ENCODE results near the gene LMNTD2. TPM values are rescaled to one million over a fixed set of nuclear protein-coding genes. Genes with fewer than 3 reads are reported as not detected.

Gene LMNTD2
- total and polyA plus RNA-seq, 2 of the 13 experiments (the other 11 are each of a cell fraction or from before 2014, with no cell fraction given): 1.1 to 3.1 TPM

- TF ChIP-seq YEATS2 (CRISPR knock-in tag; IDR thresholded peaks at IDR 0.05; ENCODE audit: borderline replicate concordance): peak; percentile 52; the same call in 1 of the 2 replicates
- TF ChIP-seq MIXL1 (CRISPR knock-in tag; IDR thresholded peaks at IDR 0.05): peak; percentile 46; the same call in 1 of the 2 replicates
- TF ChIP-seq, protein P1, sequence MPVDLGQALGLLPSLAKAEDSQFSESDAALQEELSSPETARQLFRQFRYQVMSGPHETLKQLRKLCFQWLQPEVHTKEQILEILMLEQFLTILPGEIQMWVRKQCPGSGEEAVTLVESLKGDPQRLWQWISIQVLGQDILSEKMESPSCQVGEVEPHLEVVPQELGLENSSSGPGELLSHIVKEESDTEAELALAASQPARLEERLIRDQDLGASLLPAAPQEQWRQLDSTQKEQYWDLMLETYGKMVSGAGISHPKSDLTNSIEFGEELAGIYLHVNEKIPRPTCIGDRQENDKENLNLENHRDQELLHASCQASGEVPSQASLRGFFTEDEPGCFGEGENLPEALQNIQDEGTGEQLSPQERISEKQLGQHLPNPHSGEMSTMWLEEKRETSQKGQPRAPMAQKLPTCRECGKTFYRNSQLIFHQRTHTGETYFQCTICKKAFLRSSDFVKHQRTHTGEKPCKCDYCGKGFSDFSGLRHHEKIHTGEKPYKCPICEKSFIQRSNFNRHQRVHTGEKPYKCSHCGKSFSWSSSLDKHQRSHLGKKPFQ (CRISPR knock-in tag; IDR thresholded peaks at IDR 0.05; ENCODE audit: insufficient replicate concordance): no peak
- no peak for TF ChIP-seq ZNF350 (CRISPR knock-in tag; IDR thresholded peaks at IDR 0.05; ENCODE audit: borderline replicate concordance, low read depth)
- no peak for TF ChIP-seq HNRNPUL1 (IDR thresholded peaks at IDR 0.05; ENCODE audit: low read depth, low read length)
- TF ChIP-seq ZNF709 (CRISPR knock-in tag; IDR thresholded peaks at IDR 0.05): no peak
- TF ChIP-seq ZNF747 (CRISPR knock-in tag; IDR thresholded peaks at IDR 0.05; ENCODE audit: borderline replicate concordance): no peak
- peak; percentile 26; the same call in 1 of the 2 replicates for TF ChIP-seq ZNF441 (CRISPR knock-in tag; IDR thresholded peaks at IDR 0.05; ENCODE audit: borderline replicate concordance)
- no peak for TF ChIP-seq SOX6 (IDR thresholded peaks at IDR 0.05)
- peak; percentile 80 for TF ChIP-seq SOX6 (CRISPR knock-in tag; IDR thresholded peaks at IDR 0.05)
- no peak for TF ChIP-seq CC2D1A (CRISPR knock-in tag; IDR thresholded peaks at IDR 0.05)
- TF ChIP-seq RERE (CRISPR knock-in tag; IDR thresholded peaks at IDR 0.05; ENCODE audit: low read depth): no peak
- TF ChIP-seq NFE2 (CRISPR knock-in tag; IDR thresholded peaks at IDR 0.05): no peak
- TF ChIP-seq, protein P2, sequence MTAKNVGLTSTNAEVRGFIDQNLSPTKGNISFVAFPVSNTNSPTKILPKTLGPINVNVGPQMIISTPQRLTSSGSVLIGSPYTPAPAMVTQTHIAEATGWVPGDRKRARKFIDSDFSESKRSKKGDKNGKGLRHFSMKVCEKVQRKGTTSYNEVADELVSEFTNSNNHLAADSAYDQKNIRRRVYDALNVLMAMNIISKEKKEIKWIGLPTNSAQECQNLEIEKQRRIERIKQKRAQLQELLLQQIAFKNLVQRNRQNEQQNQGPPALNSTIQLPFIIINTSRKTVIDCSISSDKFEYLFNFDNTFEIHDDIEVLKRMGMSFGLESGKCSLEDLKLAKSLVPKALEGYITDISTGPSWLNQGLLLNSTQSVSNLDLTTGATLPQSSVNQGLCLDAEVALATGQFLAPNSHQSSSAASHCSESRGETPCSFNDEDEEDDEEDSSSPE (CRISPR knock-in tag; IDR thresholded peaks at IDR 0.05): peak; percentile 49; the same call in 1 of the 2 replicates
- TF ChIP-seq, protein P3, sequence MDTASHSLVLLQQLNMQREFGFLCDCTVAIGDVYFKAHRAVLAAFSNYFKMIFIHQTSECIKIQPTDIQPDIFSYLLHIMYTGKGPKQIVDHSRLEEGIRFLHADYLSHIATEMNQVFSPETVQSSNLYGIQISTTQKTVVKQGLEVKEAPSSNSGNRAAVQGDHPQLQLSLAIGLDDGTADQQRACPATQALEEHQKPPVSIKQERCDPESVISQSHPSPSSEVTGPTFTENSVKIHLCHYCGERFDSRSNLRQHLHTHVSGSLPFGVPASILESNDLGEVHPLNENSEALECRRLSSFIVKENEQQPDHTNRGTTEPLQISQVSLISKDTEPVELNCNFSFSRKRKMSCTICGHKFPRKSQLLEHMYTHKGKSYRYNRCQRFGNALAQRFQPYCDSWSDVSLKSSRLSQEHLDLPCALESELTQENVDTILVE (CRISPR knock-in tag; IDR thresholded peaks at IDR 0.05): no peak
- TF ChIP-seq RXRB (CRISPR knock-in tag; IDR thresholded peaks at IDR 0.05; ENCODE audit: borderline replicate concordance): peak; percentile 74
- TF ChIP-seq NFATC3 (CRISPR knock-in tag; IDR thresholded peaks at IDR 0.05): no peak
- TF ChIP-seq, protein P4, sequence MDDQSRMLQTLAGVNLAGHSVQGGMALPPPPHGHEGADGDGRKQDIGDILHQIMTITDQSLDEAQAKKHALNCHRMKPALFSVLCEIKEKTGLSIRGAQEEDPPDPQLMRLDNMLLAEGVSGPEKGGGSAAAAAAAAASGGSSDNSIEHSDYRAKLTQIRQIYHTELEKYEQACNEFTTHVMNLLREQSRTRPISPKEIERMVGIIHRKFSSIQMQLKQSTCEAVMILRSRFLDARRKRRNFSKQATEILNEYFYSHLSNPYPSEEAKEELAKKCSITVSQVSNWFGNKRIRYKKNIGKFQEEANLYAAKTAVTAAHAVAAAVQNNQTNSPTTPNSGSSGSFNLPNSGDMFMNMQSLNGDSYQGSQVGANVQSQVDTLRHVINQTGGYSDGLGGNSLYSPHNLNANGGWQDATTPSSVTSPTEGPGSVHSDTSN (CRISPR knock-in tag; IDR thresholded peaks at IDR 0.05; ENCODE audit: borderline replicate concordance): no peak
- no peak for TF ChIP-seq ZNF83 (CRISPR knock-in tag; IDR thresholded peaks at IDR 0.05; ENCODE audit: borderline replicate concordance)
These were observed 19.5 kb upstream of the LMNTD2 start (continued) for GRCh38 chr11:579830-580601.

All from HepG2 (cell line).